PC-3 (cell line): ENCODE results near the gene SRGAP2B.
"Not testable (repeated sequence)": the region's sequence is repeated elsewhere in the genome, so short reads cannot be mapped to it uniquely, and the experiment has no call there.

Source experiments
- CTCF ChIP-seq: fragments of 300-600 bp; sonication (generic); conservative IDR thresholded peaks from 2 replicates; pipeline ENCODE4 v1.5.1; 2017; ENCODE audit warnings: antibody characterized with exemption, low read depth, mild to moderate bottlenecking, low read length
- EZH2 ChIP-seq: fragments of 300-600 bp; sonication (generic); IDR thresholded peaks from one replicate; pipeline ENCODE4 v1.6.1; 2017; ENCODE audit warnings: antibody characterized with exemption, mild to moderate bottlenecking, low read length; ENCODE audit not compliant: unreplicated experiment

- not testable (repeated sequence) for TF ChIP-seq CTCF, EZH2
These were observed 114.0 kb downstream of the SRGAP2B start for GRCh38 chr1:144981157-144981556.
